T-helper 9 cell (primary cell): ENCODE results near the gene MBNL2.
A peak's percentile ranks its signal among the peaks of the same experiment; 100 is the strongest.
"Not testable (repeated sequence)": the region's sequence is repeated elsewhere in the genome, so short reads cannot be mapped to it uniquely, and the experiment has no call there.

Experiments
- DNase-seq: peaks from one replicate; pipeline ENCODE4 v3.0.0-alpha.2; 2020

Gene MBNL2

DNA sequence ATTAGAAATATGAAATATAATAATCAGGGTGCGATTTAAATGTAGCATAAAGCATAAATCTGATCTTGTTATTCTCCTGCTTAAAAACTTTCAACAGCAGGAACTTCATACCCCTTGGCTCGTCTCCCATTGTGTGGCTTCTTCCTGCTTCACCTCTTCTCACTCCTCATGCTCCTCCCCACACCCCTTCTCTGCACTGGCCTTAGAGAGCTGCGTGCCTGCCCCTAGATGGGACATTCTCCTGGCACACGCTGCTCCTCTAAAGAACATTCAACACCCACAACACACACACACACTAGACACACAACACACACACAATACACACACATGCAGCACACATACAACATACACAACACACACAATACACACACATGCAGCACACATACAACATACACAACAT, 107.2 kb downstream of the MBNL2 start:
- DNase-seq, result no peak

DNA sequence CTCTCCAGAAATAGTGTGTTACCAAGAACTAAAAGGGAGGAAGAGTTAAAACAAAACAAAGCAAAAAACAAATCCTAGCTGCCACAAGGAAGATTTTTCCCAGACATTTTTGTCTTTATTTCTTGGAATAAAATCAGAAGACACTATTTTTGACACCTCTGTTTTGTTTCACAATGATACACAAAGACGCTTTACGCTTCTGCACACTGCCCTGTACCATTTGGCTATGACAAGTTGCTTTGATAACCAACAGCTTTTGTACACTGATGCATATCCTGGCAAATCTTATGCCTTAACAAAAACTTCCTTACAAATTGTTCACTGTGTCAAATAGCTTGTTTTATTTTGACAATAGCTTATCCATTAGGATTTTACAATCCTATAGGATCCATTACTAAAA, 108.3 kb downstream of the MBNL2 start:
- no peak for DNase-seq

DNA sequence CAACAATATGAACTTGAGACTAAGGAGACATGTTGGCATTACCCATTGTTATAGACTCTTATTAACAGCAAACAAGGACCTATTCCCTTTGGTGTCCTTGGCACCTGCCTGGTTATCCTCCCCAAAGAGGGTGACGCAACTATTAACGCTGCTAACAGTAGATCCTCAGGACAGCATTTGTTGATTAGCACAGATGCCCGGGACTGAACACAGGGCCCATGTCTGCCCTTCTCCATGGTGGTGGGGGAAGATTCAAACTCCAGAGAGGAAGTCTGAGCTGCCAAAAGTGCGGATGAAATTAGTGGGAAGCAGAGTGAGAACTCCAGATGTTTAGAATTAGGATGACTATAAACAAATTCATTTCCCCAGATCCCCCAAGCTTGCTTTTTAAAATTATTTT, 110.6 kb downstream of the MBNL2 start:
- no peak for DNase-seq

DNA sequence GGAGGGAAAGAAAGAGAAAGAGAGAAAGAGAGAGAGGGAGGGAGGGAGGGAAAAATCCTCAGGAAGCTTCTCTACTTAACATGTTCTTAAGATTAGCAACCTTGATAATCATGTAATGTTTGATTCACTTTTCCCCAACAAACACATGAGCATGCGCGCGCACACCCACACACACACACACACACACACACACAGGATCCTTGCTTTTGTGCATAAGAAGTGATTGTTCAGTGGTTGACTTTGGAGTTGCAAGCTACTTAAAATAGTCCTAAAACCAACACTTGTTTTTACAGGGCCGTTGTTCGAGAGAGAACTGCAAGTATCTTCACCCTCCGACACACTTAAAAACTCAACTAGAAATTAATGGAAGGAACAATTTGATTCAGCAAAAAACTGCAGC, 111.8 kb downstream of the MBNL2 start:
- DNase-seq, result no peak

DNA sequence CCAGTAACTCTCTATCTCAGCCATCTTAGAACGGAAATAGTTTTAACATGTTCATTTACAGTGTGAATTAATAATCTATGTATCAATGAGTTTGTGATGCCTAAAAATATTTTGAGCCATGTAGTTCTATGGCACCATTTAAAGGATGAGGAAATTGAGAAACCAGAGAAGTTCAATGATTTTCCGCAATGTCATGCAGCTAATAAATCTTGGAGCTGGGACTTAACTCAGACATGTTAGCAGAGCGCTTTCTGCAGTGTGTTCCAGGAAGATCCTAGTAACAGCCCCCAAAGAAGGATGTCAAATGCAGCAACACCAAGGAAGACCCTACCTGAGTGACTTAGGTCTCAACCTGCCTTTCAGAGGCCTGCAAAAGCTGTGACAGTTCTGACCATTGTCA, 112.6 kb downstream of the MBNL2 start:
- DNase-seq, result no peak

DNA sequence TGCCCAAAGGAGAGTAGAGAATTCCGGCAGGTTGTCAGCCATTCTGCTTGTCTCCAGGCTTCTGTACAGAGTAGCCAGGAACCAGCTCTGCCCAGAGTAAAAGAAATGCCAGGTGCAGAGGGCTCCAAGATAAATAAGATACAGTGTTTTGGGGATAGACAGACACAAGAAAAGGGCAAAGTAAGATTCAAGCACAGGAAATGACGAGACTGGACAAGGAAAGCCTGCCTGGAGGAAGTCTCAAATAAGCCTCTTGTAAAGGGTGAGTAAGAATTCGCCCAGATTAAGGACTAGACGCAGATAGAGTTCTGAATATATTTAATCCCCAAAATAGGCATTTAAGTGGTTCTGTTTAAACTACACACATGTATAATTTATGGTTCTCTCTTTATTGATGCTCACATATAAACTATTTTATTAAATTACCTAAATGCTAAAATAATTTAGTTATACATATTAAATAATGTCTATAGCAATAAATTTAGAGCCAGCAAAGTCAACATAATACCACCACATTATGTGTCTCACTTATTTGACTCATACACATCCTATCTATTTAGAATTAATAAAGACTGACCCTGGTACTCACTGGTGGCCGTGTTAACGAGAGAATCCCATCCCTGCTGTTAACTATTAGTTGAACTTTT, 113.5 kb downstream of the MBNL2 start:
- no peak for DNase-seq

DNA sequence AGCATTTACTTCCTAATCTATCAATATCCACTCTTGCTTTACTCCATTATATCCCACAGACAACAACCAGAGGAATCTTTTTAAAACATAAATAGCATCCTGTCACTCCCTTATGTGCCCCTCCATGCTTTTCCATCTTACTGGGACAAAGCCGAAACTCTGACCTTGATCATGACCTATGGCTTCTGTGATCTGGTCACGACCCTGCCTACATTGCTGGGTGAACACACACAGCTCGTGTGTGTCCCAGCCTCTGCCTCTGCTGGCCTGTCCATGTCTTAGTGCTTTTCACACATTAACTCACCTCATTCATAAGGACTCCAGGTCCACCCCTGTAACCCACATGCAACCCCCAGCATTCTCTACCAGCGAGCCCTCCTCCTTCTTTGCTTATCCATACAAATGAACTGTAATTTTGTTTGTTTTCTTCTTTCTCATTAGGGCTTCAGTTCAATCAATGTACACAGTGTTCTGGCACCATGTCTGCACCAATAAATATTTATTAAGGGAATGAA, 115.9 kb downstream of the MBNL2 start:
- no peak for DNase-seq

DNA sequence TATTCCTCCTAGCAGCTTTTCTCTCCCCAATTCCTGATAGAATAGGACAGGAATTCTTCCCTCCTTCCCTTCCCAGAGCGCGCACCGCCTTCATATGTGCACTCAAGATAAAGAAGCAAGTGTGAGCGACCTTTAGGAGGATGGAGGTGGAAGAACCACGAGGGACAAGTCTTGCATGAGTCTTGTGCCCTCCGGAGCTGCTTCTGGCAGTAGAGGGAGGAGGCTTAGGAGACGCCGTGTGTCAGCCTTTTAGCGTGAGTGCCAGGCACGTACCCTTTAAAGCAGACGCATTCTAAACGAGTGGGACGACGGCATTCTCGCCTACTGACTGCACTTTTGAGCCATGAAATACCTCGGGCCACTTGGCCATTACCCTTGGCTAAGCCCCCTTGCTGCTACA, 116.4 kb downstream of the MBNL2 start:
- DNase-seq, result no peak

DNA sequence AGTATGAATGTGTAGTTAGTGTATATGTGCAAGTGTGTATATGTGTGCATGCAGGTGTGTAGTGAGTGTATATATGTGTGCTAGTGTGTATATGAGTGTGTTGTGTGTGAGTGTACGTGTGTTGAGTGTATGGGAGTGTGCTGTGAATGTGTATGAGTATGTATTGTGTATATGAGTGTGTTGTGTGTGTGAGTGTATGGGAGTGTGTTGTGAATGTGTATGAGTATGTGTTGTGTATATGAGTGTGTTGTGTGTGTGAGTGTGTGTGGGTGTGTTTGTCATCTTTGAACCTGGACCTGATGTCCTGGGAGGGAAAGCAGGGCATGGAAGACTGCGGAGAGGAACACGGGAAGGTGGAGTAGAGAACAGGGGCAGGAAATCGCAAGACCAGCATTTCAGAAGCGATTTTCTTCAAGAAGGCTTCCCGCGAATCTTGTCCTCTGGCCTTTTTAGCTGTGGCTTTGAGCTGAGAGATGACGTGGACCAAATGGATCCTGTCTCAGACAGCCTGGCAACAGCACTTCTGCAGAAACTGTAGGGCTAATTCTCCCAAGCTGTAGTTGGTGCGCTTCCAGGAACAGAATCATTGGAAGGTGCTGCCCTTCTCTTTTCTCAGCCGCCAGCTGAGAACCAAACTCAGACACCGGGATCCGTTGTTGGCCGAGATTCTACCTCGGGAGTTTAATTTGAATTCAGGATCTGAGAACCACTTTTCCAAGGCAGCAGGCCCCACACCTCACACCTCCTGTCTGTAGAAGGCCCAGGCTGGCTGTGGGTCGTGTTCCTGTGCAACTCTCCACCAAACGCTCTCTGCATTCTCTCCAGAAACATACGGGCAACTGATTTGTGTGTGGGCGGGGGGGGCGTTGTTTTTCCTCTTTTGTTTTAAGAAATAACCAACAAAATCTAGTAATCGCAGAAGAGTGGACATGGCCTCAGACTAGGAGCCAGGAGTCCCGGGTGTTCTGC, 117.2 kb downstream of the MBNL2 start:
- DNase-seq, result no peak

DNA sequence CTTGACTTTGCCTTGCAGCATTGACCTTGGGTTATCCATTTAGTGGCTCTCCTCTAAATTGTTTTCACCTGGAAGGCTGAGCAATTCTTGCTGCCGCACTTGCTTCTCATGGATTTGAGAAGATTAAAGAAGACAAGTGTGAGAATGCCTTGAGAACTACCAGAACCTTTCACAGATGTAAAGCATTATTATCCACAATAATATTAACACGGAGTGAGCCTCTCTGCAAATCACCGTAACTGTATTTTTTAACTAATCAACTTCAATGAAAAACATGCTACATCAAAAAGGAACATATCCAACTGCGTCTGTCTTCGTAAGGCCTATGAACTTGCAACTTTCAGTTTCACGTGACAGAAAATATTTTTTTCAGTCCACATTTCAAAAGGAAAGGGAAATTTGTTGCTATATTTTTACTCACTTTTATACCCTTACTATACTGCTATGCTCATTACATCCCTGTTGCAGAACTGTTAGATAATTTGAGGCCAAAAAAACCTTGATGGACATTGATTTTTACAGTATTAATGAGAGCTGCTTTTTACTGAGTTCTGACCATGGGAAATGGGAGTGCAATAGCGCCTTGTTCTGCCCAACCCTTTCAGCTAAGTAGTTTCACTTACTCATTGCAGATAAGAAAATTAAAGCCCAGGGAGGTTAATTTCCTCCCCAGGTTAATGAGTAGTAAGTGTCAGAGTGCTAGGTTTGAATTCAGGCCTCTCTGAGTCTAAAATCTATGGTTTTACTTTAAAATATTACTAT, 118.0 kb downstream of the MBNL2 start:
- no peak for DNase-seq

DNA sequence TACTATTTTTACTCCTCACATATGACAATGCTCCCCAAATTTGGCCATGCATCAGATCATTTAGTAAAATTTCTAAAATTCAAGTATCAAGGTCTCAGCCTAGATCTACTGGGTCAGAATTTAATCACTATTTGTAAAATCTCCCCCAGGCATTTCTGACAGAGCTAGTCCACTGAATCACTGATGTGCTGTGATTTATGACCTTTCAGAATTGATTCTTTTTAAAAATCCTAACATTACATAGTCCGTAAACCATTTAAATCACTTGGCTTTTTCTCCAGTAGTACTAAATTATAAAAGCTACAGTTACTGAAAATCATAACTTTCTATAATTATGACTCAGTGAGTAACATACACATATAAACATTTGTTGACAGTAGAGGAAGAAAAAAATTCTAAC, 119.0 kb downstream of the MBNL2 start:
- no peak for DNase-seq

DNA sequence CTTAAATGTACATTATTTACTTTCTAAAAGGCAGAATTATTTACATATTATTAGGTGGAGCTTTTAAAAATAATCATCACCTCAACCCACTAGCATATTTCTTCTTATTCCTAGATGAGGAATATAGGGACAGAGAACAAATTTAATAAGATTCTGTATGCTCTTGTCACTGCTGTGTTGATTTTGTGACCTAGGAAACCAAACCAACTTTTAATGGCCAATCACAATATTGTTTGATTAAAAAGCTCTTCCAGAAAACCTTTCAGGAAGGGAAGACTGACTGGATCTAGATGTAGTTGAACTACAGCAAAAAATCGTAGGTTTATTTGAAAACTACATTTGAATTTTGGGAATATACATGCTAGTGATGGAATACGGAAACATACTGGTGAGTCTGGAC, 120.0 kb downstream of the MBNL2 start:
- DNase-seq, result no peak

DNA sequence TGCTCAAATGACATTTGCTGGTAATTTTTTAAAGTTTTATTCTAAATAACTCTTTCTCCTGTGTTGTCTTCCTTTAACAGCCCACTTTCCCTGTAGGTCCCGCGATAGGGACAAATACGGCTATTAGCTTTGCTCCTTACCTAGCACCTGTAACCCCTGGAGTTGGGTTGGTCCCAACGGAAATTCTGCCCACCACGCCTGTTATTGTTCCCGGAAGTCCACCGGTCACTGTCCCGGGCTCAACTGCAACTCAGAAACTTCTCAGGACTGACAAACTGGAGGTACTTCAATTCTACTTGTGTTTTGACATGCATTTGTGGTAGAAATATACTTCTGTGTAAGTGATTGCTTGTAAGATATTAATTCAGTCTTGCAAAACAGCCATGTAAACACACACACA, 120.8 kb downstream of the MBNL2 start:
- no peak for DNase-seq

DNA sequence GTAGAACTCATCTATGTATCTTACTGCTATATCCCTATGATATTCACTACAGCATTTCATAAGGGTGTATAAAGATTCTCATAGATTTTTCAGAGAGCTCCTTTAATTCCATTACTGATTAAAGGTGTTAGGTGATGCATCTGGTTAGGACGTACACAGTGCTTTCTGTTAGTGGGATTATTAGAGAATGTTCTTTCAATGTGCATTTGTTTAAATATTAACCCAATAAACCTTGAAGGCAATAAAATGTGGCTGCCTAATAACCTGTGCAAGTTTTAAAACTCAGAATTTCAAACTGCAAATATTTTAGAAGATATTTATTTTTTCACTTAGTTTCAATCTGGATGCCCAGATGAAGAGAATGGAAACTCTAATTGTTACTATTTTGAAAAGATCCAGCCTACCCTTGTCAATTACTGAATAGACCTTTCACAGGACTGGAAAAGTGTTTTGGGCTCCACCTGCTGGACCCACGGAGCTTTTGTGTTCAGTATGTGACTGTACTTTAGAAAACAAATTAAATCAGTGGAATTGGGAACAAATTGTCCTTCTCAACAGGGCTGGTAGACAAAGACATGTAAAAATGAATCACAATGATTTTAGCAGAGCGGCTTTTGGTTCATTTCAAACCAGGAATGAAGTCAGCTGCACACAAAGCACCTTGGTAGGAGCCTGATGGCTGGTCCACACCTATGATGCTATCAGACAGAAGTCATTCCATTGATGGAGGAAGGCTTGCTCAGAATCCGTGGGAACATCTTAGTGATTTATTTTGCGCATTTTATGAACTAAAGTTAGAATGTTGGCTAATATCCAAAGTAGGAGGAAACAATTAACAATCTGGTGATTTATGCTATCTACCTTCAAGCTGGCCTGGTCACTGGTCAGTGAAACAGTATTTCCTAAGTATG, 122.4 kb downstream of the MBNL2 start:
- DNase-seq, result peak; percentile 8

DNA sequence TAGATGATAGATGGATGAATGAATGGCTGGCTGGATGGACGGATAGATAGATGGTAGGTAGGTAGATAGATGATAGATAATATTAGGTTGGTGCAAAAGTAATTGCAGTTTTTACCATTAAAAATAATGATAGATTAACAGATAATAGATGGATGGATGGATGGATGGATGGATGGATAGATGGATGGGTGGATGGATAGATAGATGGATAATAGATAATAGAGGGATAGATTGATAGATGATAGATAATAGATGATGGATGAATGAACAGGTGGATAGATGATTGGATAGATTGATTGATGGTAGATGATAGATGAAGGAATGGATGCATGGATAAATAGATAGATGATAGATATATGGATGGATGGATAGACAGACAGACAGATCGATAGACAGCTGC, 124.0 kb downstream of the MBNL2 start:
- no peak for DNase-seq

DNA sequence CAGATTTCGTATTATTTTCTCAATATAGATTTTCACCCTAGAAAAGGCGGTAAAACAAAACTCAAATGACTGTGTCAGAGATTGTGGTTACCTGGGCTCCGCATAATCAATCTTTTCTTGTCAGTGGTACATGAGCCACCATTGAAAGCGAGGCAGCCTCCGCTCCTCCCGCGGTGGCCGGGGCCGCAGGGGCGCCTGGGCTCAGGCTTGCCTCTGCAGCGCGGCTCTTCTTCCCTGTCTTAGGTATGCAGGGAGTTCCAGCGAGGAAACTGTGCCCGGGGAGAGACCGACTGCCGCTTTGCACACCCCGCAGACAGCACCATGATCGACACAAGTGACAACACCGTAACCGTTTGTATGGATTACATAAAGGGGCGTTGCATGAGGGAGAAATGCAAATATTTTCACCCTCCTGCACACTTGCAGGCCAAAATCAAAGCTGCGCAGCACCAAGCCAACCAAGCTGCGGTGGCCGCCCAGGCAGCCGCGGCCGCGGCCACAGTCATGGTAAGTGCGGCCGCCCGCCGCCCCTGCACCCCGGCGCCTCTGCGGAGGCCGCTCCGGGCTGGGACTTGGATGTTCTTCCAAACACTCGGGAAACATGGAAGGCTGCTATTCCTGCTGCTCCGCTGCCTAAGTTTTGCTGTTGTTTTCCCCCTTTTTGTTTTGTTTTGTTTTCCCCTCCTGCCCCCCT, 124.6 kb downstream of the MBNL2 start:
- DNase-seq, result no peak

DNA sequence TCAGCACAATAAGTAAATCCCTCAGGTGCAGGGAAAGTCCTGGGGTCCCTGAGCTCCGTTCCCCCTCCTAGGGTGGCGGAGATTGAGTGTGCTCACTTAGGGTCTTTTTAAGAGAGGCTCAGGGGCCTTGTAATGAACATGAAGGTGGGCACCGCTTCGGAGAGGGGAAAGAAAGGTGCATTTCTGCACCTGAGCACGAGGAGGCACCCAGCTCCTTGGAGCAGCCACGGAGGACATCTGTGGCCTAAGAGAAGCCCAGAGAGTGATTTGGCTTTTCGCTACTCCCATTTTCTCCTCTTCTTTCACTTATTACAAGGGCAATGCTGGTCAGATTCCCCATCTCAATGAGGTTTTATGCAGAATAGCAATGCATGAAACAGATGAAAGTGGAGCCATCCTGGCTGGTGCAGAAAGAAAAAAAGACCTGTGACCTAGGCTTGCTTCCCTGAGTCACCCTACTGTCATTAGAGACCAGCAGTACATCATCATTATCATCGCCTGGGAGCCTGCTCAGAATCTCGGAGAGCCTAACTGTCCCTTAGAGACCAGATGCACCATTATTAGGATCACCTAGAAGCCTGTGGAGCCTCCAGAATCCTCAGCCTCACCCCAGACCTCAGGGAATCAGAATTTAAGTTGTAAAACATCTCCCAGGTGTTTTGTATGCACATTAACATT, 125.3 kb downstream of the MBNL2 start:
- DNase-seq, result no peak

DNA sequence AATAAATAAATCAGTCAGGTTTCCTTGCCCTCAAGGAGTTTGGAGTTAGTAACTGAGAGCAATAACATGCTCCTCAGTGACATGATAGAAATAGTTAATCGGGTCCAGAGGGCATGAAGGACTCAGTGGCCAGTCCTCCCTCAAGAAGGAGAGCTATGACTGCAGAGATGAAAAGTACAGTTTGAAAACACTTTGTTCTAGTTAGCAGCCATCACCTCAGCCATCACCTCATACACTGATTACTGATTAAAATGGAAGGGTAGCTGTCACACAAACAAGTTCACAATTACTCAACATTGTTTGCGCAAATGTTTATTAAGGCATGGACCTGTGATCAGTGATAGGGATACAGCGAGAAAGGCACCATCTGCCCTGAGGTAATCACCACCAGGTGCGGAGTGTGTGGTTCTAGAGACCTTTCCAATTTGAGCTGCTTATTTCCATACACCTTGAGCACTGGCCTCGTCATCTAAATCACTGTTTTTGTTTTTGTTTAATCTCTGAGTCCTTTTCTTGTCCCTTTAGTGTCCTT, 126.5 kb downstream of the MBNL2 start:
- no peak for DNase-seq

DNA sequence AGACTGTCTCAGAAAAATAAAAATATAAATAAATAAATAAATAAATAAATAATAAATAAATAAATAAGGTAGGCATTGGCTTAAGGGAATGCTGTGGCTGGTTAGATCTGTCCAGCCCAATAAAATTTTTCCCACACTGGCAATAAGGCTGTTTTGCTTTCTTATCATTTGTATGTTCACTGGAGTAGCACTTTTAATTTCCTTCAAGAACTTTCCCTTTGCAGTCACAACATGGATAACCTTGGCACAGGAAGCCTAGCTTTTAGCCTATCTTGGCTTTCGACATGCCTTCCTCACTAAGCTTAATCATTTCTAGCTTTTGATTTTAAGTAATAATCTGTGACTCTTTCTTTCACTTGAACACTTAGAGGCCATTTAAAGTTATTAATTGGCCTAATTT, 129.9 kb downstream of the MBNL2 start:
- DNase-seq, result not testable (repeated sequence)

DNA sequence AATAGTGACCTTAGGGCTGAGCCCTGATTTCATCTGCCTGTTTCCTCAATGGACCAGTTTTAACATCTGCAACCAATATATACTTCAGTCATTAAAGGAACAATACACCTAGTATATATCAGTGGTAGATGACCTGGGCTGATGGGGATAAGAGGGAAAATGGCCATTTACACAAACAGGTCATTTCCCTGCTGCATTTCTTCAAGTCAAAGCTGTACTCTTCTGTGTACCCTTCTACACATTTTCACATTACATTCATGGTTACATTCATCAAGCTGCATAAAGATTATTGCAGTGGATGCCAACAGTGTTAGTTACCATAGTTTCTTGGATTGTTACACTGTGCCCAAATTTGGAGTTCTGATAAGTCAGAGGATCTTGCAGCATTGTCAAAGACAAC, 130.7 kb downstream of the MBNL2 start:
- DNase-seq, result no peak
